ENCODE results near the gene STK25. TPM values are rescaled to one million over a fixed set of nuclear protein-coding genes. Genes with fewer than 3 reads are reported as not detected.

Gene STK25
- total RNA-seq, 1 experiment from 2014 or later: 201 TPM

GRCh38 chr2:241501551-241501950 is 6.8 kb downstream of the STK25 start:
- H3K4me1 ChIP-seq (replicated peaks; ENCODE audit: insufficient read depth): peaks cover 2% of the 10 kb centered on the region
- intact Hi-C loops (cut with micrococcal nuclease; ENCODE audit: unreplicated experiment): no loop called here
- H3F3A ChIP-seq (ENCODE audit: insufficient read depth, low read depth): no peaks in the 10 kb centered on the region
- H4K20me1 ChIP-seq (ENCODE audit: insufficient read depth): peaks cover 42% of the 10 kb centered on the region
- no peaks in the 10 kb centered on the region for H3K27me3 ChIP-seq (ENCODE audit: insufficient read depth, low read depth)
- BruUV-seq (replicated peaks): no TSS peak
- no peak overlapping the region for H2AFZ ChIP-seq
- H3K4me2 ChIP-seq: no peak overlapping the region
- no peak overlapping the region for H3K27ac ChIP-seq
- ChIA-PET POLR2A (ENCODE audit: unreplicated experiment) (no interaction called here), CTCF (no interaction called here)
- no peaks in the 10 kb centered on the region for H3K9me3 ChIP-seq (ENCODE audit: insufficient read depth, low read depth)
- no peak for DNase-seq
- TF ChIP-seq EZH2 (IDR thresholded peaks at IDR 0.05; ENCODE audit: low read depth) (no peak), CTCF (conservative IDR thresholded peaks at IDR 0.05) (no peak)
- no peak overlapping the region for H3K4me3 ChIP-seq
- peaks cover 32% of the 10 kb centered on the region for H3K79me2 ChIP-seq (ENCODE audit: low read depth)
- peaks cover 8% of the 10 kb centered on the region; the same call in 1 of the 2 replicates for H3K36me3 ChIP-seq (ENCODE audit: low read depth)
- H3K9me2 ChIP-seq (ENCODE audit: insufficient read depth): no peaks in the 10 kb centered on the region

- POLR2A ChIA-PET (ENCODE audit: unreplicated experiment): no interaction called here
- H2AFZ ChIP-seq: no peak overlapping the region
- peaks cover 8% of the 10 kb centered on the region; the same call in 1 of the 2 replicates for H3K36me3 ChIP-seq (ENCODE audit: low read depth)
- H3F3A ChIP-seq (ENCODE audit: insufficient read depth, low read depth): no peaks in the 10 kb centered on the region
- no peak overlapping the region for H3K4me2 ChIP-seq
- intact Hi-C loops (cut with micrococcal nuclease; ENCODE audit: unreplicated experiment): no loop called here
- TF ChIP-seq EZH2 (IDR thresholded peaks at IDR 0.05; ENCODE audit: low read depth) (no peak), CTCF (conservative IDR thresholded peaks at IDR 0.05) (no peak)
- no peak for DNase-seq
- BruUV-seq (replicated peaks): no TSS peak
- H3K9me3 ChIP-seq (ENCODE audit: insufficient read depth, low read depth): no peaks in the 10 kb centered on the region
- H3K27ac ChIP-seq: no peak overlapping the region
- CTCF ChIA-PET: no interaction called here
- H3K4me3 ChIP-seq: no peak overlapping the region
- H3K79me2 ChIP-seq (ENCODE audit: low read depth): peaks cover 27% of the 10 kb centered on the region
- no peaks in the 10 kb centered on the region for H3K27me3 ChIP-seq (ENCODE audit: insufficient read depth, low read depth)
- H4K20me1 ChIP-seq (ENCODE audit: insufficient read depth): peaks cover 38% of the 10 kb centered on the region
- no peaks in the 10 kb centered on the region for H3K4me1 ChIP-seq (replicated peaks; ENCODE audit: insufficient read depth)
- H3K9me2 ChIP-seq (ENCODE audit: insufficient read depth): no peaks in the 10 kb centered on the region
These were observed 7.3 kb downstream of the STK25 start for GRCh38 chr2:241501099-241501541.

- Histone ChIP-seq H3K9me3 (ENCODE audit: insufficient read depth, low read depth) (no peaks in the 10 kb centered on the region), H3K27me3 (ENCODE audit: insufficient read depth, low read depth) (no peaks in the 10 kb centered on the region), H3K79me2 (ENCODE audit: low read depth) (peaks cover 21% of the 10 kb centered on the region), H3K4me1 (replicated peaks; ENCODE audit: insufficient read depth) (no peaks in the 10 kb centered on the region), H3K27ac (no peak overlapping the region), H4K20me1 (ENCODE audit: insufficient read depth) (peaks cover 31% of the 10 kb centered on the region), H3K36me3 (ENCODE audit: low read depth) (0 out of 2 replicates have a peak, but pooled peaks cover 3% of the 10 kb centered on the region), H3K4me2 (no peak overlapping the region), H3K4me3 (no peak overlapping the region), H3K9me2 (ENCODE audit: insufficient read depth) (no peaks in the 10 kb centered on the region), H2AFZ (no peak overlapping the region), H3F3A (ENCODE audit: insufficient read depth, low read depth) (no peaks in the 10 kb centered on the region; the same call in 1 of the 2 replicates)
- DNase-seq: no peak
- POLR2A ChIA-PET (ENCODE audit: unreplicated experiment): interaction anchor here (0.7 kb wide), 1 partner anchor 98 kb away, joined by 3 read pairs; no protein-coding TSS in a partner anchor
- no TSS peak for BruUV-seq (replicated peaks)
- TF ChIP-seq EZH2 (IDR thresholded peaks at IDR 0.05; ENCODE audit: low read depth): no peak
- TF ChIP-seq CTCF (conservative IDR thresholded peaks at IDR 0.05): no peak
- intact Hi-C loops (cut with micrococcal nuclease; ENCODE audit: unreplicated experiment): no loop called here
- CTCF ChIA-PET: no interaction called here
These were observed 7.9 kb downstream of the STK25 start for GRCh38 chr2:241500431-241500975.
